Measurements from ENCODE around the gene NKAIN2. TPM values are rescaled to one million over a fixed set of nuclear protein-coding genes. Genes with fewer than 3 reads are reported as not detected.

Gene NKAIN2
- polyA plus RNA-seq, 1 of the 3 experiments (the other 2 are of a cell fraction): not detected

- Histone ChIP-seq H4K20me1 (ENCODE audit: insufficient read depth) (no peaks in the 10 kb centered on the region), H3K9ac (no peak overlapping the region), H3K36me3 (replicated peaks in 1 of 2; ENCODE audit: control insufficient read depth in 1 of 2, insufficient read depth in 2 of 2, low read length in 1 of 2) (no peaks in the 10 kb centered on the region), H3K4me2 (no peak overlapping the region), H3K27me3 (ENCODE audit: insufficient read depth) (no peaks in the 10 kb centered on the region), H3K9me2 (no peaks in the 10 kb centered on the region), H3K4me1 (ENCODE audit: control insufficient read depth in 1 of 2, insufficient read depth in 2 of 2, low read depth in 1 of 2, low read length in 1 of 2) (no peaks in the 10 kb centered on the region), H3K4me3 (ENCODE audit: low read depth in 2 of 2, low read length in 1 of 2) (no peak overlapping the region), H3K79me2 (ENCODE audit: insufficient read depth) (no peaks in the 10 kb centered on the region), H3K9me3 (no peaks in the 10 kb centered on the region), H3K27ac (ENCODE audit: low read depth in 2 of 2, low read length in 1 of 2) (no peak overlapping the region), H2AFZ (ENCODE audit: low read depth) (no peak overlapping the region), H3F3A (replicated peaks; ENCODE audit: insufficient read depth) (no peaks in the 10 kb centered on the region)
- WGBS (ENCODE audit: low lambda C conversion rate): 0% methylated on average over 1 of the region's 1 CpG
- TF ChIP-seq CTCF (IDR thresholded peaks at IDR 0.05): no peak
- TF ChIP-seq, protein P1, sequence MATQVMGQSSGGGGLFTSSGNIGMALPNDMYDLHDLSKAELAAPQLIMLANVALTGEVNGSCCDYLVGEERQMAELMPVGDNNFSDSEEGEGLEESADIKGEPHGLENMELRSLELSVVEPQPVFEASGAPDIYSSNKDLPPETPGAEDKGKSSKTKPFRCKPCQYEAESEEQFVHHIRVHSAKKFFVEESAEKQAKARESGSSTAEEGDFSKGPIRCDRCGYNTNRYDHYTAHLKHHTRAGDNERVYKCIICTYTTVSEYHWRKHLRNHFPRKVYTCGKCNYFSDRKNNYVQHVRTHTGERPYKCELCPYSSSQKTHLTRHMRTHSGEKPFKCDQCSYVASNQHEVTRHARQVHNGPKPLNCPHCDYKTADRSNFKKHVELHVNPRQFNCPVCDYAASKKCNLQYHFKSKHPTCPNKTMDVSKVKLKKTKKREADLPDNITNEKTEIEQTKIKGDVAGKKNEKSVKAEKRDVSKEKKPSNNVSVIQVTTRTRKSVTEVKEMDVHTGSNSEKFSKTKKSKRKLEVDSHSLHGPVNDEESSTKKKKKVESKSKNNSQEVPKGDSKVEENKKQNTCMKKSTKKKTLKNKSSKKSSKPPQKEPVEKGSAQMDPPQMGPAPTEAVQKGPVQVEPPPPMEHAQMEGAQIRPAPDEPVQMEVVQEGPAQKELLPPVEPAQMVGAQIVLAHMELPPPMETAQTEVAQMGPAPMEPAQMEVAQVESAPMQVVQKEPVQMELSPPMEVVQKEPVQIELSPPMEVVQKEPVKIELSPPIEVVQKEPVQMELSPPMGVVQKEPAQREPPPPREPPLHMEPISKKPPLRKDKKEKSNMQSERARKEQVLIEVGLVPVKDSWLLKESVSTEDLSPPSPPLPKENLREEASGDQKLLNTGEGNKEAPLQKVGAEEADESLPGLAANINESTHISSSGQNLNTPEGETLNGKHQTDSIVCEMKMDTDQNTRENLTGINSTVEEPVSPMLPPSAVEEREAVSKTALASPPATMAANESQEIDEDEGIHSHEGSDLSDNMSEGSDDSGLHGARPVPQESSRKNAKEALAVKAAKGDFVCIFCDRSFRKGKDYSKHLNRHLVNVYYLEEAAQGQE (IDR thresholded peaks at IDR 0.05; ENCODE audit: low read depth, low read length): no peak
- CTCF ChIA-PET: no interaction called here
- POLR2A ChIA-PET: no interaction called here
- no peak for DNase-seq
Observed at GRCh38 chr6:124530926-124531325, 727.3 kb downstream of the NKAIN2 start.

GRCh38 chr6:124535299-124535698 is 731.6 kb downstream of the NKAIN2 start:
- H3F3A ChIP-seq (replicated peaks; ENCODE audit: insufficient read depth): no peaks in the 10 kb centered on the region
- H2AFZ ChIP-seq (ENCODE audit: low read depth): no peak overlapping the region
- no peak for TF ChIP-seq FOXJ3 (CRISPR knock-in tag; IDR thresholded peaks at IDR 0.05)
- H3K4me3 ChIP-seq (ENCODE audit: low read depth in 2 of 2, low read length in 1 of 2): no peak overlapping the region
- H3K4me2 ChIP-seq: no peak overlapping the region
- no peaks in the 10 kb centered on the region for H3K9me2 ChIP-seq
- no peaks in the 10 kb centered on the region for H3K4me1 ChIP-seq (ENCODE audit: control insufficient read depth in 1 of 2, insufficient read depth in 2 of 2, low read depth in 1 of 2, low read length in 1 of 2)
- 0% methylated on average over 1 of the region's 1 CpG for WGBS (ENCODE audit: low lambda C conversion rate)
- no peak overlapping the region for H3K27ac ChIP-seq (ENCODE audit: low read depth in 2 of 2, low read length in 1 of 2)
- H3K9me3 ChIP-seq: no peaks in the 10 kb centered on the region
- H3K9ac ChIP-seq: no peak overlapping the region
- no peak for DNase-seq
- no peaks in the 10 kb centered on the region for H3K79me2 ChIP-seq (ENCODE audit: insufficient read depth)
- CTCF ChIA-PET: no interaction called here
- H3K36me3 ChIP-seq (replicated peaks in 1 of 2; ENCODE audit: control insufficient read depth in 1 of 2, insufficient read depth in 2 of 2, low read length in 1 of 2): no peaks in the 10 kb centered on the region
- POLR2A ChIA-PET: no interaction called here
- H3K27me3 ChIP-seq (ENCODE audit: insufficient read depth): peaks cover 8% of the 10 kb centered on the region; the same call in 1 of the 2 replicates
- H4K20me1 ChIP-seq (ENCODE audit: insufficient read depth): no peaks in the 10 kb centered on the region

DNA sequence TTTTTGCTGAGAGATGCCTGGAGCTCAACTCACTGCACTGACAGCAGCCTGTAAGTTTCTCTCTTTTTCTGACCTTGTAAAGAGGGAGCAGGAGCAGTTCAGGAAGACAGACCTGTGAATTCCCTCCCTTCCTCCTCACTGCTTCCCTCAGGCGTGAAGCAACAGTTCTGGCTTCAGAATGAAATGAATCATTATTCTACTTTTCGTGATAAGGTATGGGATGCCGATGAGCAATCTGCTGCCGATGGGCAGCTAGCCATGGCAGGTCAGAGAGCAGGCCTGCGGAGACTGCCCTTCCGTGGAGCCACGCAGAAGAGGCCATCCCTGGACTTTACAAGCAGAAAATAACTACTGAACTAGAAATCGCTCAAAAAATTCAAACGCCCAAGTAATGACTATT is 732.1 kb downstream of the NKAIN2 start:
- H3K9me2 ChIP-seq: no peaks in the 10 kb centered on the region
- H3K79me2 ChIP-seq (ENCODE audit: insufficient read depth): no peaks in the 10 kb centered on the region
- no peak overlapping the region for H2AFZ ChIP-seq (ENCODE audit: low read depth)
- H3K36me3 ChIP-seq (replicated peaks in 1 of 2; ENCODE audit: control insufficient read depth in 1 of 2, insufficient read depth in 2 of 2, low read length in 1 of 2): no peaks in the 10 kb centered on the region
- no peaks in the 10 kb centered on the region for H3F3A ChIP-seq (replicated peaks; ENCODE audit: insufficient read depth)
- no peaks in the 10 kb centered on the region for H4K20me1 ChIP-seq (ENCODE audit: insufficient read depth)
- WGBS (ENCODE audit: low lambda C conversion rate): 2% methylated on average over 9 of the region's 9 CpGs
- no peak overlapping the region for H3K9ac ChIP-seq
- H3K27me3 ChIP-seq (ENCODE audit: insufficient read depth): peaks cover 8% of the 10 kb centered on the region; the same call in 1 of the 2 replicates
- H3K27ac ChIP-seq (ENCODE audit: low read depth in 2 of 2, low read length in 1 of 2): no peak overlapping the region
- no peaks in the 10 kb centered on the region for H3K9me3 ChIP-seq
- DNase-seq: no peak
- CTCF ChIA-PET: no interaction called here
- no peak overlapping the region for H3K4me3 ChIP-seq (ENCODE audit: low read depth in 2 of 2, low read length in 1 of 2)
- no peaks in the 10 kb centered on the region for H3K4me1 ChIP-seq (ENCODE audit: control insufficient read depth in 1 of 2, insufficient read depth in 2 of 2, low read depth in 1 of 2, low read length in 1 of 2)
- POLR2A ChIA-PET: no interaction called here
- TF ChIP-seq EP300 (IDR thresholded peaks at IDR 0.05; ENCODE audit: borderline replicate concordance in 1 of 2, low read depth in 1 of 2, low read length in 1 of 2) (no peak), SIN3A (IDR thresholded peaks at IDR 0.05; ENCODE audit: borderline replicate concordance, low read depth, low read length) (no peak), ELF1 (IDR thresholded peaks at IDR 0.05) (no peak), FOXJ3 (CRISPR knock-in tag; IDR thresholded peaks at IDR 0.05) (no peak), RXRA (IDR thresholded peaks at IDR 0.05; ENCODE audit: borderline replicate concordance, low read depth) (no peak), RFX5 (IDR thresholded peaks at IDR 0.05; ENCODE audit: low read length) (no peak), GATA2 (CRISPR knock-in tag; IDR thresholded peaks at IDR 0.05) (no peak)
- TF ChIP-seq, protein P2, sequence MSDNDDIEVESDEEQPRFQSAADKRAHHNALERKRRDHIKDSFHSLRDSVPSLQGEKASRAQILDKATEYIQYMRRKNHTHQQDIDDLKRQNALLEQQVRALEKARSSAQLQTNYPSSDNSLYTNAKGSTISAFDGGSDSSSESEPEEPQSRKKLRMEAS (IDR thresholded peaks at IDR 0.05; ENCODE audit: low read depth): no peak
- no peak overlapping the region for H3K4me2 ChIP-seq

Measured in SK-N-SH (cell line).